HG03060 (cell line): ENCODE data around the gene LMX1B.

ENCODE experiments used
- ATAC-seq: cut with Tn5 transposase; IDR thresholded peaks from one replicate; pipeline ENCODE4 v1.9.1; 2021; ENCODE audit warnings: low read depth, moderate number of reproducible peaks; ENCODE audit not compliant: unreplicated experiment

Gene LMX1B

GRCh38 chr9:126674365-126675146 lies 60.8 kb downstream of the LMX1B start:
- ATAC-seq = no peak

DNA sequence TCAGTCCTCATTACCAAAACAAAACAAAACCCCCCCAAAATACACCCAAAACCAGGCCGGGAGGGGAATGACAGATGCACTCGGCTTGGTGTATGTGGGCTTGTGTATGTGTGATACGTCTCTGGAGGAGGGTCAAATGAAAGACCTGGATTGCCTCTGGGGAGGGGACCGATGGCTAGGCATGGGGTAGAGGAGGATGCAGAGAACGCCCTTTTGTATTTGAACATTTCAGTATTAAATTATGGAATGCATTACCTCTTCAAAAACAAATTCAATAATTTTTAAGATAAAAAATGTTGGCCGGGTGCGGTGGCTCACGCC lies 61.4 kb downstream of the LMX1B start:
- no peak for ATAC-seq

- ATAC-seq = no peak
Measured at GRCh38 chr9:126676102-126676684, 62.5 kb downstream of the LMX1B start.

GRCh38 chr9:126676685-126677143 lies 63.0 kb downstream of the LMX1B start:
- ATAC-seq = no peak

GRCh38 chr9:126677188-126678084 lies 63.7 kb downstream of the LMX1B start:
- ATAC-seq = no peak

DNA sequence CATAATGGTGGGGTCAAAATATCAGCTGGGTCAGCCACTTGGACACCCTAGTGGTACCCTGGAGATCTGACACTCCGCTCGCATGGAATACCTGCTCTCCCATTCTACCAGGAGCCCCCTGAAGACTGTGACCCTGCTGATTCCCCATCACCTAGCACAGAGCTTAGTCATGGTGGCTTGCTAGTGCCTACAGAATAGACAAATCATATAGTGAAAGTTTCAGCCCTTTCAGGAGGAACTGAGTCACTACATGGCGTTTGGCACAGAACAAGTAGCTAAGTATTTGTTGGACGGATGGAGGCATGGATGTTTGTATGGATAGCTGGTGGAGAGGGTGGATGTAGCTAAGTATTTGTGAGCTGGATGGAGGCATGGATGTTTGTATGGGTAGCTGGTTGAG lies 65.3 kb downstream of the LMX1B start:
- no peak for ATAC-seq

GRCh38 chr9:126681336-126681735 lies 67.6 kb downstream of the LMX1B start:
- no peak for ATAC-seq

DNA sequence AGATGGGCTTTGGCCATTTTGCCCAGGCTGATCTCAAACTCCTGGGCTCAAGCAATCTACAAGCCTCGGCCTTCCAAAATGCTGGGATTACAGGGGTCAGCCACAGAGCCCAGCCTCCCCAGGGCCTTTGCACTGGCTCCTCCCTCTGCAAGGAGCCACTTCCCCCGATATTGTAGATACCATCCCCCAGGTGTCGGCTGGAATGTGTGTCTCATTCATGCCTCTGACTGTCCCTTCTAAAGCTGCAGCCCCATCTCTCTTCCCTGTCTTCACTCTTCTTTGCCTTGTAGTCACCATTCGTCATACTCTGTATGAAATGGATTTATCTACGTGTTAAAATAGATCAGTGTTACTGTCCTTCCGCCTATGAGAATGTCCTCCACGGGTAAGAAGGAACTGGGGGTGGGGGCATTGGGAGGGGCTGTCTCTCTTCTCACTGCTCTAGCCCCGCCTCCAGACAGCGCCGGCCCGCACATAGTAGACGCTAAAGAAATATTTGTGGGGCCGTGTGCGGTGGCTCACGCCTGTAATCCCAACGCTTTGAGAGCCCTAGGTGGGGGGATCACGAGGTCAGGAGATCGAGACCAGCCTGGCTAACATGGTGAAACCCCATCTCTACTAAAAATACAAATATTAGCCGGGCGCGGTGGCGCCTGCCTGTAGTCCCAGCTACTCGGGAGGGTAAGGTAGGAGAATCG lies 68.5 kb downstream of the LMX1B start:
- no peak for ATAC-seq

DNA sequence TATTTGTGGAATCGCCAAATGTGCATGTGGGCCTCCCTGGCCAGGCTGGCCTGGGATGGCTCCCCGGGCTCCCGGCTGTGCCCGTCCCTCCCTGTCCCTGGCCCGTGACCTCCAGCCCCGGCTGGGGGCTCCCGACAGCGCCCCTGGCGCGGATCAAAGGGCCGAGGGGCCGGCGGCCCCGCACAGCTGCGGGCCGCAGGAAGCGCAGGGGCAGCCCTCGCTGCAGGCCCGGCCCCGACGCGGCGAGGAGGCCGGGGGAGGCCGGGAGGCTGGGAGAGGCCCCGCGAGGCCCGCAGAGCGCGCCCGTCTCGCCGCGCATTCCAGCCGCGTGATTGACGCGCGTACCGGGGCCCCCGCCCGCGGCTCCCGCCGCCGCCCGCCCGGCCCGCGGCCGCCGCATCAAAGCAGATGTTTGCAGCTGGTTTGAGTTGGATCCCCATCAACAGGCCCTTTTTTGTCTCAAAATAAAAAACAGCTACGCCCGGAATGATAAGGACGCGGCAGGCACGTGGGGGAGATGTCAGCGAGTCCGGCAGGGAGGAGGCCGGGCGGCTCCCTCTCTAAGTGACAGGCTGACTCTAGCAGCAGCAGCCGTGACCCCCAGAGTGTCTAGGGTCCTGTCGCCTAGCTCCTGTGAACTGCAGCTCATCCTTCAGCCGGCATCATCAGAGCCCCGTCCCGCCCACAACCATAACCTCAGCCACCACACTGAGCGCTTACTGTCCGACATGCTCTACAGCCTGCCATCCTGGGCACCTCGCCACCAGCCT lies 69.4 kb downstream of the LMX1B start:
- ATAC-seq = no peak

GRCh38 chr9:126683698-126684044 lies 69.9 kb downstream of the LMX1B start:
- no peak for ATAC-seq

GRCh38 chr9:126684345-126684744 lies 70.6 kb downstream of the LMX1B start:
- no peak for ATAC-seq

DNA sequence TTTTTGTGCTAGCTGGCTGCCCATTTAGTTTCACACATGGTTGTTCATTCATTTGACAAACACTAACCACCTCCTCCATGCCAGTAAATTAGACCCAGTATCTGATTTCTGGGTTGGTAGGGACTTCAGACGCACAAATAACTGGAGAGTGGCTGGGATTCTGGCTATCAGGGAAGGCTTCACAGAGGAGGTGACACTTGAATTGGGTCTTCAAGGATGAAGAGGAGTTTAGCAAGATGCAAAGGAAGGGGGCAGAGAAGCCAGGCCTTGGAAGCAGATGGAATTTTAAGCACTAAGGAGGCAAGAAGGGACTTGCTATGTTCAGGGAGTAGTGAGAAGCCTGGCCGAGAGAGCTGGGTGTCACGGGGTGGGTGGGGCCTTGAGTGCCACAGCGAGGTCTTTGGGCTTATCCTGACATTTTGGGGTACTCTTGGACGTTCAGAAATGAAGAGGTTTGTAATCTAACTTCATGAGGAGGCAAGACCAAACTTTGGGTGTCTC lies 71.3 kb downstream of the LMX1B start:
- no peak for ATAC-seq

DNA sequence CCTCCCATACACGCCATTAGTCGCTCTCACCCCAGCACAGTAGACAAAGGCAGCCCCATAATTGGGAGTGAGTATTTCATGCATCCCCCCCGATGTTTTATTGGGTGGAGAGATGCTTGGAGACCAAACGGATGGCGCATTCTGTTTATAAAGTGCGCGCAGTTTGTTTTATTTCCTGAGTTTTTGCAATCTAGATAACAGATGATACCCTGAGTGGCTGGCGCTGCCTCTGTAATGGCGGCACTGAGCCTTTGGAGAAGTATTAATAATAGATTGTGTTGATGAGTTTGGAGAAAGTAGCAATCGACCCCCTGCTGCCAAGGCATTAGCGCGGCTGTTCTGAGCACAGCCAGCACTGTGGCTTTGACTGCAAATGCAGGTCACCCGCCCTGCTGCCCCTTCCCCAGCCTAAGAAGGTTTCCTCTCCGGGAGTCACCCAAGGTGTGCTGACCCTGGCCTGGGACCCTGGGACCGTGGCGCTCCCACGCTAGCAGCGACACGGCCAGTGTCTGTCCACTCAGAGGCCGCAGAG lies 74.3 kb downstream of the LMX1B start:
- no peak for ATAC-seq

GRCh38 chr9:126688617-126689016 lies 74.9 kb downstream of the LMX1B start:
- ATAC-seq = no peak

DNA sequence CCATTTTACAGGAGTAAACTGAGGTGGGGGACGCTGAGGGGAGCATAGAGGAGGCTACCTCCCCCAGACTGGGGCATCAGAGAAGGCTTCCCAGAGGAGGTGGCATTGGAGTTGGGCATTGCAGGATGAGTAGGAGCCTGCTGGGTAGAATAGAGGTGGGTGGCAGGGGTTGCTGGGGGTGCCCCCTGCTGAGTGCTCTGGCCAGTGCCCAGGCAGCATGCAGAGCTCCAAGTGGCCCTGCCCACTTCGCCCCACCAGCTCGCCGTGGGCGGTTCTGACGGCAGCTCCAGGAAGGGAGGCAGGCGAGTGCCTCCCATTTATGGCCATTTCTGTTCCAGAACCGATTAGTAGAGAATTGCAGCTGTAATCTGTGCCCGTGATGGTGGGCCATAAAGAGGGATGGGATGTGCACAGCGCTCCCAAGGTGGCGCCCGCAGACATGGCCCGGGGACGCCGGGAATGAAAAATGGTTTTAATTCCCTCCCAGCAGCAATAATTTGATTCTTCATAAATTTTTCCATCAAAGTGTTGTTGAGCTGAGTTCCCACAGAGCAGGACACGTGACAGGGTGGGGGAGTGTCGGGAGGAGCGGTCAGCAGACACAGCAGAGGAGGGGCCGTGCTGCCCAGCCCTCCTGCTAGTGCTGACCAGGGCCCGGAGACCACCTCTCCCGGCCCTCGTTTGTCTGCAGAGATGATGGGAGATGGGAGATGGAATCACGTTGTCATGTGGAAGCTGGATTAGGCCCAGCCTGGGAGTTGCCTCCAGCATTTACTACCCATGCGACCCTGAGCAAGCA lies 75.5 kb downstream of the LMX1B start:
- no peak for ATAC-seq

DNA sequence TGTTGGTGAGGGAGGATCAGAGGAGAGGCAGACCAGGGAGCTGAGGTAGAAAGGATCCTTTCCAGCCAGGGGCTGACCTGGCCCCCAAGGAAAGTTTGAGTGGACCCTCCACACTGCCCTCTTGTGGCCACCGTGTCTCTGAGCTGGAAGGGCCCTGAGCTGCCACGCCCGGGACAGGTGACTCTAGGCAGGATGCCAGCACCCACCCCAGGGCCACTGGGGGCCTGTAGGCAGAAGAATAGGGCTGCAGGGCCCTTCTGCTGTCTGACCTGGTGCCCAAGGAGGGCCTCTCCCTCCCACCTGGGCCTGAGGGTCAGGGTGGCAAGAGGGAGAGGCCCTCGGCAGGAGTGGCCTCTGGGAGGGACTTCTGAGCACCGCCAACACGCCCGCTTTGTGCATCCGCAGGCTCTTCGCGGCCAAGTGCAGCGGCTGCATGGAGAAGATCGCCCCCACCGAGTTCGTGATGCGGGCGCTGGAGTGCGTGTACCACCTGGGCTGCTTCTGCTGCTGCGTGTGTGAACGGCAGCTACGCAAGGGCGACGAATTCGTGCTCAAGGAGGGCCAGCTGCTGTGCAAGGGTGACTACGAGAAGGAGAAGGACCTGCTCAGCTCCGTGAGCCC lies 76.8 kb downstream of the LMX1B start:
- no peak for ATAC-seq

DNA sequence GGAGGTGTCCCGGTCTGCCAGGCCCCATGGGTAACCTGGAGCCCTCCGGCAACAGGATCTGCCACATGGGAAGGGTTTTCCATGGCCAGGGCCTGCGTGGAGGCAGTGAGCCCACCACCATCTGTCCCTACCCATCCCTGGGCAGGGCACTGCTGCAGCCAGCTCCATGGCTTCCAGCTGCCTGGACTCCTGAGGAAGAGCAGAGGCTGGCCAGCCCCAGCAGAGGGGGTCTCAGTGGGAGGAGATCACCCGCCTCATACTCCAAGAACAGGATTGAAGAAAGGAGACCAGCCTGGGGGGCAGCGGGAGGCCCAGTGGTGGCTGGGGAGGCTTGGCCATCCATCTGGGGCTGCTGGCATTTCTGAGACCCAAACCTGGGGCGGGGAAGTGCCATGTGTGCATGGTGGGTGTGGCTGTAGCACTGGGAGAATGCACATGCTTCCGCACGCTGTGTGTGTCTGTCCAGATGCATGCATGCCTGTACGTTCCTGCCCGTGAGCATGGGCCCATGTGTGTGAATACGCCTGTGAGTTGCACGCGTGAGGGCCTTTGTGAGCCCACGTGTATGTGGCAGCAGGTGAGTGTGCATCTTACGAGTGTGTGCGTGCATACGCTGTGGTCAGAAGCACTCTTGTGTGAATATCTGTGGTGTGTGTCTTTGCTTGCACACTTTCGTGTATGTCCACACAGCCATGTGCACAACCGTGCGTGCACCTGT lies 78.5 kb downstream of the LMX1B start:
- ATAC-seq = no peak
